GM12872 (cell line): Measurements from ENCODE around the gene NRIP1.

Experiments used
- TF ChIP-seq, protein P1 (sequence below): IDR thresholded peaks from 3 replicates; pipeline ENCODE4 v1.5.1; 2011; ENCODE audit warnings: low read depth, mild to moderate bottlenecking, low read length, moderate library complexity; ENCODE audit not compliant: insufficient read depth

NRIP1 gene

GRCh38 chr21:15053500-15053899 lies 11.3 kb downstream of the NRIP1 start:
- TF ChIP-seq, protein P1, sequence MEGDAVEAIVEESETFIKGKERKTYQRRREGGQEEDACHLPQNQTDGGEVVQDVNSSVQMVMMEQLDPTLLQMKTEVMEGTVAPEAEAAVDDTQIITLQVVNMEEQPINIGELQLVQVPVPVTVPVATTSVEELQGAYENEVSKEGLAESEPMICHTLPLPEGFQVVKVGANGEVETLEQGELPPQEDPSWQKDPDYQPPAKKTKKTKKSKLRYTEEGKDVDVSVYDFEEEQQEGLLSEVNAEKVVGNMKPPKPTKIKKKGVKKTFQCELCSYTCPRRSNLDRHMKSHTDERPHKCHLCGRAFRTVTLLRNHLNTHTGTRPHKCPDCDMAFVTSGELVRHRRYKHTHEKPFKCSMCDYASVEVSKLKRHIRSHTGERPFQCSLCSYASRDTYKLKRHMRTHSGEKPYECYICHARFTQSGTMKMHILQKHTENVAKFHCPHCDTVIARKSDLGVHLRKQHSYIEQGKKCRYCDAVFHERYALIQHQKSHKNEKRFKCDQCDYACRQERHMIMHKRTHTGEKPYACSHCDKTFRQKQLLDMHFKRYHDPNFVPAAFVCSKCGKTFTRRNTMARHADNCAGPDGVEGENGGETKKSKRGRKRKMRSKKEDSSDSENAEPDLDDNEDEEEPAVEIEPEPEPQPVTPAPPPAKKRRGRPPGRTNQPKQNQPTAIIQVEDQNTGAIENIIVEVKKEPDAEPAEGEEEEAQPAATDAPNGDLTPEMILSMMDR: no peak

- TF ChIP-seq, protein P1: no peak
Observed at GRCh38 chr21:15052459-15052763, 12.4 kb downstream of the NRIP1 start.

DNA sequence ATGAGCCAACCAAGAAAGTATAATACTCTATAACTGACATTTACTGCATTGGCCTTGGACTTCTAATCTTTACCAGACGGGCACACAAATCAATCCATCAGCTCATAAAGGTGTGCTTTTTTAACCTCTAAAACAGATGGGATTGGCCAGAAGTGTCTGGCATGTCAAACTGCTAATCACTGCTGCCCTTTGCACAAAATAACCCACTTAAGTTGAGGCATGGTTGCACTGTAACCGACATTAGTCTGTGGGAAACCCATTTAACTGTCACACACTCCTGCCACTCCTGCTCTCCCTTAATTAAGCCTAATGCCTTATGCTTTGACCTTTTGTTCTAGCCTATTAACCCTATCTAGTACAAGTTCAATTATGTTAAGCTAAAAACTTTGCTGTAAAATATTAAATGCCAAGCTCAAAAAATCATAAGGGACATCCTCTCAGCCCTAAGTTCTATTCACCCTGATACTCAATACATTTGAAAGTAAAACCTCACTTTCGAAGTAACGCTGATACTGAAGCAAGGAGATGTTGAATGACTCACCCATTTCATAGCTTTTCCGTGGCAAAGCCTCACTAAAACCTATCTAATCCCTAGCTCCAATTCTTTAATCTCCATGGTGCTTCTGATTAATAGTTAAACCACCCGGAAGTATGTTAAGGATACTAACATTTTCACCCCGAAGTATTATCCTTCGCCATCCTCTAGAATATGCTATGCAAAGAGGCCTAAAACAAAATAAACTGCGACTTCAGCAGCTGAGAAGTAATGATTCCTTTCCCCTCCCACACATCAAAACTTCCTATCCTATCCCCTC lies 12.9 kb downstream of the NRIP1 start:
- TF ChIP-seq, protein P1: no peak

DNA sequence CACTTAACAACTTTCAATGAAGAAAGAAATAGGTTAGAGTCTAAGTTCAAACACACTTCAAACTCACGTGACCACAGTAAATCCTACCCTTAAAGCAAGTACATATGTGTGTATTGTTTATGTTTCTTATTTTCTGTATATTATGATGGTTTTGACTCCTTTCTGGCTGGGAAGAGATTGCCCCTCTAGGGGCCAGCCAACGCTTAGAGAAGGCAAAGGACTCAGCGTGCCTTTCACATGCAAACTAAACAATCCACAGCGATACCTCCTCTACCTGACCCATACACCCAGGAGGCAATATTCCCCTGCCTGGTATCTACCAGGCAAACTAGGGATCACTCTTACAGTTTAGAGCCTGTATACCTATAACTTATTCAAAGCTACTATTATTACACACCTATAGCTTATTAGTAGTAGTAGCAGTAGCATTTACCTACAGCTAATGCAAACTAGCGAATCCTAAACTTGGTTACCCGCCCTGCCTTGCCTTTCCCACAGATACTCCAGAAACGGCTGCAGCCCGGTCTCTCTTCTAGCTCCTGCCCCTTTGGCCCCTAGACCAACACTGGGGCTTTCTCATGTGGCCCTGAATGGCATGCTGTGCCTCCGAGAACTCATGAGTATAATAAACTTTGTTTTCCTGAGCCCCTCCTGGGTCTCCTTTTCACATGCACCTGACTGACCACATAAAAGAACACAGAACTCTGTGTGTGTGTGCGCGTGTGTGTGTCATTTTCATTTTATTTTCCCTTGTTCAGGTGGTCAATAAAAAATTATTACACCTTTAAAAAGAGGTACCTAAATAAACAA lies 14.0 kb downstream of the NRIP1 start:
- TF ChIP-seq, protein P1: no peak

DNA sequence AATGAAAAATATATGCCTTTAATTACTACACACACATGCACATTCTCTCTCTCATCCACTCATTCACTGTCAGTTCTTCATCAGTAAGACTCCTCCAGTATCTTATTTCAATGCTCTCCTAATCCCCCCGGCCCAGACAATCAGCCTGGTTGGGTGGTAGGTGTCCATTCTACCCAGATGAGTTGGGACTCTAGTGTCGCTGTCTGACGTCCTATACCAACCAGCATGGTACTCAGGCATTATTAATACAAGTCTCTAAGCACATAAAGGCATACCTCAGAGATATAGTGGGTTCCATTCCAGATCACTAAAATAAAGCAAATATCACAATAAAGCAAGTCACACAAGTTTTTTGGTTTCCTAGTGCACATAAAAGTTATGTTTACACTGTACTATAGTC lies 19.8 kb downstream of the NRIP1 start:
- TF ChIP-seq, protein P1: no peak

DNA sequence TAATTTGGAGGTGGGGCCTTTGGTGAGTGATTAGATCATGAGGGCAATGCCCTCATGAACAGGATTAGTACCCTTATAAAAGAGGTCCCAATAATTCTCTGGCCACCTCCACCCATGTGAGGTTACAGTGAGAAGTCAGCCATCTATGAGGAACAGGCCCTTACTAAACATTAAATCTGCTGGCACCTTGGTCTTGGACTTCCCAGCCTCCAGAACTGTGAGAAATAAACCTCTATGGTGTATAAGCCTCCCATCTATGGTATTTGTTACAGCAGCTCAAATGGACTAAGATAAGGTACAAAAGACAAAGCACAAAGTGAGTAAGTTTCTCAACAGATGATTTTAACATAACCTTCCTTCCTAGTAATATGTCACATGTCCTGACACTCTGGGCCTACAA lies 22.3 kb downstream of the NRIP1 start:
- TF ChIP-seq, protein P1: no peak

DNA sequence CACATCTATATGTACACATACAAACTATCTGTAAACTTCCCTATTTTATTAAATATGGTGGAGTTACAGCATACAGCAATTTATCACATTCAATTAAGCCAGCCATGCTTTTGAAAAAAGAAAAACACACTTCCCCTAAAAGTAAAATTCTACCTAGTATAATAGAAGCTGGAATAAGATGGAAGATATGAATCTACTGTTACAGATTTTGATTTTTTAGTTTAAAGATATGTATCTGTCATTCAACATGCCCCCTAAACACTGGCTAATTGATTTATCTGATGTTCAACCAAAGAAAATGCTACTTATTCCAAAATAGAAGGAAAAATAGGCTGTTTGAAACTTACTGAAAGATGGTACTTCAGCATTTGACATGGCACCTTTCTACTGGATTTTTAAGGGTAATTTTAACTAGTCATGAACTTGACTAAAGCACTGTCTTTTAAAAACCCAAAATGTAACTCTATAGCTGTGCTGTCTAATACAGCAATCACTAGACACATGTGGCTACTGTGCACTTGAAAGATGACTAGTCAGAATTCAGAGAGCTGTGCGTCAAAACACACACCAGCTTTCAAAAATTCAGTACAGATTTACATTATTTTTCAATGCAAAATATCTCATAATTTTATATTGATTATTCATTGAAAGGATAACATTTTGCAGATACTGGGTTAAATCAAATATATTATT lies 25.0 kb downstream of the NRIP1 start:
- TF ChIP-seq, protein P1: no peak
